BE2C (cell line): Measurements from ENCODE around the gene ELAC2. TPM values are rescaled to one million over a fixed set of nuclear protein-coding genes. Genes with fewer than 3 reads are reported as not detected.

Source experiments
- DNase-seq: peaks from one replicate; pipeline ENCODE4 v3.0.0-alpha.2; 2020
- H3K27me3 ChIP-seq: fragments of 250-450 bp; sonication (Bioruptor Pico); 2 replicates; pipeline ENCODE4 v1.5.1; 2020; ENCODE audit warnings: mild to moderate bottlenecking
- H3K36me3 ChIP-seq: fragments of 250-450 bp; sonication (Bioruptor Pico); 2 replicates; pipeline ENCODE4 v1.5.1; 2020; ENCODE audit warnings: mild to moderate bottlenecking
- H3K4me1 ChIP-seq: fragments of 250-450 bp; sonication (Bioruptor Pico); 2 replicates; pipeline ENCODE4 v1.5.1; 2020
- H3K4me3 ChIP-seq: 2 replicates; pipeline ENCODE4 v1.5.1; 2011; ENCODE audit warnings: low read depth, low read length
- H3K9me3 ChIP-seq: fragments of 250-450 bp; sonication (Bioruptor Pico); 2 replicates; pipeline ENCODE4 v1.5.1; 2020
- CTCF ChIP-seq: IDR thresholded peaks from 2 replicates; pipeline ENCODE4 v1.5.1; 2012; ENCODE audit warnings: mild to moderate bottlenecking, low read depth, low read length
- polyA plus RNA-seq: library from polyadenylated mRNA; unstranded; fragments of >200 nt; gene quantifications from one replicate; pipeline ENCODE4 v1.2.1, GENCODE V29; 2012; ENCODE audit warnings: low read depth, missing spikeins; ENCODE audit not compliant: insufficient read length, insufficient read depth

Gene ELAC2
- 42.4 TPM for polyA plus RNA-seq

DNA sequence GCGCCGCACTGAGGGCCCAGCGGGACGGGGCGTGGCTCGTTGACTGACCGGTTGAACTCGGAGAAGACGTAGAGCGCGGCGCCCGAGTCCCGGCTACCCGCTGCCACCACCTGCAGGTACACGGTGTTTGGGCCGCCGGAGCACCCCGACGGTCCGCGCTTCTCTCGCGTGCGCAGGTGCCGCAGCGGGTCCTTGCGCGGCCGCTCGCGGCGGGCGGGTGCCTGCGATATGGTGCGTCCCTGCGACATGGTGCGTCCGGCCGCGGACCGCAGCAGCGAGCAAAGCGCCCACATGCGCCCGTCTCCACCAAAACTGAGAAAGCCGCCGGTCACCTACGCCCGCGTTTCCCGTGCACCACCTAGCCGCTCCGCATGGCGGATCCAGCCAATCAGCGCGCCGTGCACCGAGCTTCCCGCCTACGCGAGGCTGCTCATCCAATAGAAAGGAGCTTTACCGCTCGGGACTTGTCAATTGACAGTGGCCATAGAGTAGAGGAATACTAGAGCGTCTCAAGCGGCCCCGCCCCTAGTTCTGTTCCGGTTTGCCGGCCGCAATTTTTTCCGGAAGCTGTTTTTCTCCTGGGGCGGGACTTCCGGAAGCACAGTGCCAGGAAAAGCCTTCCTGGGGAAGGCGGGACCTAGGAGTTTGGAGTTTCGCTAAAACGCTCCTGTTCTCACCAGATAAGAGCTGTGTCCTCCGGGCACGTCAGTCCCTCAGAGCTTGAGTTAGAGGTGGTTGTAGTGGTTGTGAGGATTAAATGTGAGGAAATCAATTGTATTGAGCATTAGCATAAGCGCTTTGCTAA, at the start of gene ELAC2:
ELAC2 (minus strand) TSS at position 373 of the 805 bp plus-strand sequence; CDS start at position 293, 80 bp downstream.
- peak; percentile 89 for DNase-seq
- Histone ChIP-seq H3K4me1 (no peaks in the 10 kb centered on the region), H3K4me3 (peak within 1 kb of the TSS; percentile 74), H3K27me3 (no peaks in the 10 kb centered on the region), H3K36me3 (peaks cover 10% of the 10 kb centered on the region), H3K9me3 (no peaks in the 10 kb centered on the region)
- no peak for TF ChIP-seq CTCF

- no peak for TF ChIP-seq CTCF
- Histone ChIP-seq H3K4me3 (no peak overlapping the region), H3K27me3 (no peaks in the 10 kb centered on the region), H3K9me3 (no peaks in the 10 kb centered on the region), H3K36me3 (no peaks in the 10 kb centered on the region), H3K4me1 (no peaks in the 10 kb centered on the region)
- no peak for DNase-seq
These were observed 47.2 kb upstream of the ELAC2 start for GRCh38 chr17:13065032-13065431.

GRCh38 chr17:13055131-13055530, 37.3 kb upstream of the ELAC2 start:
- no peak overlapping the region for H3K4me3 ChIP-seq
- no peaks in the 10 kb centered on the region for H3K4me1 ChIP-seq
- no peaks in the 10 kb centered on the region for H3K9me3 ChIP-seq
- TF ChIP-seq CTCF, result no peak
- H3K27me3 ChIP-seq, result no peaks in the 10 kb centered on the region
- no peaks in the 10 kb centered on the region for H3K36me3 ChIP-seq
- no peak for DNase-seq

- Histone ChIP-seq H3K9me3 (no peaks in the 10 kb centered on the region), H3K4me3 (no peak overlapping the region)
These were observed 36.8 kb upstream of the ELAC2 start for GRCh38 chr17:13054666-13055065.

GRCh38 chr17:13051915-13052314, 34.1 kb upstream of the ELAC2 start:
- Histone ChIP-seq H3K4me3 (no peak overlapping the region), H3K4me1 (no peaks in the 10 kb centered on the region), H3K9me3 (no peaks in the 10 kb centered on the region), H3K36me3 (no peaks in the 10 kb centered on the region), H3K27me3 (no peaks in the 10 kb centered on the region)
- no peak for TF ChIP-seq CTCF
- DNase-seq, result no peak

More at GRCh38 chr17:13054666-13055065, 36.8 kb upstream of the ELAC2 start:
- DNase-seq, result no peak
- no peak for TF ChIP-seq CTCF
- Histone ChIP-seq H3K36me3 (no peaks in the 10 kb centered on the region), H3K4me1 (no peaks in the 10 kb centered on the region), H3K27me3 (no peaks in the 10 kb centered on the region)

- Histone ChIP-seq H3K27me3 (no peaks in the 10 kb centered on the region), H3K9me3 (no peaks in the 10 kb centered on the region), H3K4me3 (no peak overlapping the region), H3K36me3 (no peaks in the 10 kb centered on the region), H3K4me1 (no peaks in the 10 kb centered on the region)
- no peak for TF ChIP-seq CTCF
- no peak for DNase-seq
These were observed 29.3 kb upstream of the ELAC2 start for GRCh38 chr17:13047011-13047606.
